UCSD-AML1 (cell line): ENCODE results near the gene CDH13.

Experiments used
- DNase-seq: peaks from one replicate; lab custom pipeline; 2025; ENCODE audit not compliant: unreplicated experiment; lab: John Stamatoyannopoulos, UW

Gene CDH13

GRCh38 chr16:82773018-82773417 is 146.2 kb downstream of the CDH13 start:
- DNase-seq: no peak

- no peak for DNase-seq
Measured at GRCh38 chr16:82776470-82777146, 149.8 kb downstream of the CDH13 start.

- no peak for DNase-seq
Measured at GRCh38 chr16:82782715-82783251, 156.0 kb downstream of the CDH13 start.

- no peak for DNase-seq
Measured at GRCh38 chr16:82783933-82784572, 157.3 kb downstream of the CDH13 start.

- DNase-seq: no peak
Measured at GRCh38 chr16:82784573-82784968, 157.8 kb downstream of the CDH13 start.

- no peak for DNase-seq
Measured at GRCh38 chr16:82788225-82788624, 161.5 kb downstream of the CDH13 start.

- no peak for DNase-seq
Measured at GRCh38 chr16:82788919-82789318, 162.2 kb downstream of the CDH13 start.

GRCh38 chr16:82792693-82793092 is 165.9 kb downstream of the CDH13 start:
- DNase-seq: no peak

GRCh38 chr16:82793528-82794245 is 166.9 kb downstream of the CDH13 start:
- no peak for DNase-seq

GRCh38 chr16:82796047-82796446 is 169.3 kb downstream of the CDH13 start:
- no peak for DNase-seq

GRCh38 chr16:82801361-82801760 is 174.6 kb downstream of the CDH13 start:
- no peak for DNase-seq

GRCh38 chr16:82805866-82806265 is 179.1 kb downstream of the CDH13 start:
- no peak for DNase-seq

- no peak for DNase-seq
Measured at GRCh38 chr16:82807311-82807710, 180.5 kb downstream of the CDH13 start.

GRCh38 chr16:82808036-82808435 is 181.3 kb downstream of the CDH13 start:
- no peak for DNase-seq

- no peak for DNase-seq
Measured at GRCh38 chr16:82810077-82810476, 183.3 kb downstream of the CDH13 start.

- no peak for DNase-seq
Measured at GRCh38 chr16:82814059-82814458, 187.3 kb downstream of the CDH13 start.

GRCh38 chr16:82819286-82819685 is 192.5 kb downstream of the CDH13 start:
- DNase-seq: no peak

- DNase-seq: no peak
Measured at GRCh38 chr16:82820855-82821254, 194.1 kb downstream of the CDH13 start.

GRCh38 chr16:82824408-82824807 is 197.6 kb downstream of the CDH13 start:
- no peak for DNase-seq

- no peak for DNase-seq
Measured at GRCh38 chr16:82829301-82829700, 202.5 kb downstream of the CDH13 start.

GRCh38 chr16:82830944-82831343 is 204.2 kb downstream of the CDH13 start:
- no peak for DNase-seq

GRCh38 chr16:82832821-82833220 is 206.1 kb downstream of the CDH13 start:
- no peak for DNase-seq
